GM12891 (cell line): ENCODE results near the gene SDF4.

Experiments used
- DNase-seq: peaks from one replicate; pipeline ENCODE4 v3.0.0; 2011; ENCODE audit warnings: low spot score; ENCODE audit not compliant: insufficient read length
- FAIRE-seq: peaks from 2 replicates; lab custom pipeline; 2011; peaks lifted over from hg19 to GRCh38; lab: Jason Lieb, UNC
- PAX5 ChIP-seq: IDR thresholded peaks from 2 replicates; pipeline ENCODE4 v1.6.1; 2011; ENCODE audit warnings: low read length, moderate library complexity, mild to moderate bottlenecking; ENCODE audit not compliant: insufficient read depth, severe bottlenecking
- POLR2A ChIP-seq: IDR thresholded peaks from 2 replicates; pipeline ENCODE4 v1.6.1; 2011; ENCODE audit warnings: low read depth, low read length, control low read depth
- POLR2AphosphoS5 ChIP-seq: IDR thresholded peaks from 2 replicates; pipeline ENCODE4 v1.6.1; 2011; ENCODE audit warnings: low read depth, low read length, control low read depth
- POU2F2 ChIP-seq: IDR thresholded peaks from 2 replicates; pipeline ENCODE4 v1.6.1; 2011; ENCODE audit warnings: low read depth, mild to moderate bottlenecking, control low read depth, low read length, moderate library complexity
- SPI1 ChIP-seq: IDR thresholded peaks from 2 replicates; pipeline ENCODE4 v1.6.1; 2011; ENCODE audit warnings: low read depth, low read length, control low read depth
- TAF1 ChIP-seq: IDR thresholded peaks from 2 replicates; pipeline ENCODE4 v1.6.1; 2011; ENCODE audit warnings: low read depth, low read length, control low read depth

SDF4 gene

GRCh38 chr1:1243266-1243660 is 11.5 kb upstream of the SDF4 start:
- FAIRE-seq (no peak), DNase-seq (no peak)
- TF ChIP-seq TAF1: no peak
- no peak for TF ChIP-seq POLR2A
- TF ChIP-seq PAX5: no peak
- TF ChIP-seq POLR2AphosphoS5: no peak
- no peak for TF ChIP-seq SPI1
- TF ChIP-seq POU2F2: no peak

DNA sequence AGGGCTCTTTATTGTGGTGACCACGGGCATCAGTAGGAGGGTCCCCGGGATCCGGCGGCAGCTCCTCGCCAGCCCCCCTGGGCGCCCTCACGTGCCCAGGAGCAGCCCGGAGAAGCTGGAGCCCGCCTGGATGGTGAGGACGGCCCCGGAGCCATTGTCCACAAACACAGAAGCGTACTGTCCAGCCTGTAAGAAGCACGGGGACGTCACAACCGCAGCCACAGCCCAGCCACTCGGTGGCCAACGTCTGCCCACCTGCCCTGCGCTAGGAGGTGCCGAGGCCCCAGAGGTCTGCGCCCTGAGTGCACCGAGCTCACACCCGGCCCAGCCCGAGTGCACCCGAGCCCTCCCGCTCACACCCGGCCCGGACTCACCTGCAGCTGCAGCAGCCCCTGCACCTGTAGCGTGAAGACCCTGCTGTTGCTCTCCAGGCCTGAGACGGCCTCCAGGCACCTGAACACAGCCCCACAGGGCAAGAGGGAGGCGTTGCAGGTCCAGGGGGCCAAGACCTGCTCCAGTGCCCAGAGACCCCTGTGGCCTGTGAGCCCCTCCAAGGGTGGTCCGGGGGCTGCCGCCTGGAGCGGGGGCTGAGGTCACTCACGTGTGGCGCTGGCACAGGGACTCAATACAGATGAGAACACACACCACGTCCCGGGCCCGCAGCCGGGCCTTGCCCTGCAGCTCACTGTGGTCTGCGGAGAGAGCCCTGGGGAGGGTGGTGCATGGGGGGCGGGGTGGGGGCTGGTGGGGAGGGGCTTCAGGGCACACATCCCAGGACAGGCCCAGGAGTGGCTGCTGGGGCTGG is 10.9 kb upstream of the SDF4 start:
- FAIRE-seq (no peak), DNase-seq (no peak)
- TF ChIP-seq TAF1 (no peak), POLR2A (no peak), SPI1 (no peak), POLR2AphosphoS5 (no peak), POU2F2 (no peak), PAX5 (no peak)

- DNase-seq: no peak
- FAIRE-seq: no peak
- no peak for TF ChIP-seq POLR2AphosphoS5
- TF ChIP-seq SPI1: no peak
- TF ChIP-seq PAX5: no peak
- no peak for TF ChIP-seq TAF1
- TF ChIP-seq POLR2A: no peak
- TF ChIP-seq POU2F2: no peak
Measured at GRCh38 chr1:1241588-1242219, 9.9 kb upstream of the SDF4 start.

DNA sequence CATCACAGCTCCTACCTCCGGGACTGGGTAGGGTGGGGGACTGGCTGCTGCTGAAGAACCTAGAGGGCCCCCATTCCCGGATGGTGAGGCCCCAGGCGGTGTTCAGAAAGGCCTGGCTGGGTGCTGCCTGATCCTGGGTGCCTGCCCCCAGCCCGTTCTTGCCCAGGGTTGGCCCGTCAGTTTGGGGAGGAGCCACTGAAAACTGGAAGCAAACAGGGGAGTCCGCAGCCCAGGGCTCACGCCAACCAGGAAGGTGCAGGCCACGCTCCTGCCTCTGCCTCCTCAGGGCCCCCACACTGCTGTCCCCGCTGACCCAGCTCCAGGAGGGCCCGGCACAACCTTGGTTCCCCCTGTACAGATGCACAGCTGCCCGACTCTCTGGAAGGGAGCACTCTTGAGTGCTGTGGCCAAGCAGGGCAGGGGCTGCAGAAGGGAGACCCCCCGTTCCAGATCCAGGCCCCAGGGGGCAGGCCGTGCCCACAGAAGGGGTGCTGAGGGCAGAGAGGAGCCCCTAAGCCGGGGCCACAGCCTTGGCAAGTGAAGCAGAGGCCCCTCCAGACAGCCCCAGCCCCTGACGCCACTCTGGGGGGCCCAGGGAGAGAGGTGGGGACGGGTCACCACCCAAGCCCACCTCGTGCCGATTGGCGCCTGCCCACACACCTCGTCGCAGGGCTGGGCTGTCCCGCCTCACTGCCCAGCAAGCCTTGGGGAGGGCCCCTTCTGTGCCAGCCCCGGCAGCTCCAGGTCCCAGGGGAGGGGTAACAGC is 9.2 kb upstream of the SDF4 start:
- no peak for DNase-seq
- FAIRE-seq: no peak
- TF ChIP-seq POLR2AphosphoS5 (no peak), PAX5 (no peak), POU2F2 (no peak)

- TF ChIP-seq PAX5: no peak
- TF ChIP-seq SPI1: no peak
- TF ChIP-seq POLR2AphosphoS5: no peak
- TF ChIP-seq POU2F2: no peak
- no peak for TF ChIP-seq TAF1
- TF ChIP-seq POLR2A: no peak
- DNase-seq (no peak), FAIRE-seq (no peak)
Measured at GRCh38 chr1:1240348-1240732, 8.5 kb upstream of the SDF4 start.

- no peak for FAIRE-seq
- TF ChIP-seq POLR2A: no peak
- TF ChIP-seq POLR2AphosphoS5: no peak
- no peak for DNase-seq
Measured at GRCh38 chr1:1239614-1240347, 8.0 kb upstream of the SDF4 start.

DNA sequence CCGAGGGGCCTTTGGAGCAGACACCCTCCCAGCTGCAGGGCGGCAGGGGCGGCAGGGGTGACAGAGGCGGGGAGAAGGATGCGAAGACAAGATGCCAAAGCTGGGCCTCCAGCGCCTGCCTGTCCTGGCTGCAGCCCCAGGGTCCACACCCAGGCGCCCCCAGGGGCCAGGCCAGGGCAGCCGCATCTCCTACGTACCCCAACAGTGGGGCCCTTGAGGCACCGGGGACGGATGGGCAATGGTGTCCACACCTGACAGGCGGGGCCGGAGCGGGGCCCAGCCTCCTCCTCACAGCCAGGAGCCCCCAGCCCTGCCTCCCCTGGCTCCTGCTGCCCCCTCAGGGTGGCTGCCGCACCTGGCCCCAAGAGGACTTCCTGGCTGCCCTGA is 7.4 kb upstream of the SDF4 start:
- TF ChIP-seq POU2F2 (no peak), SPI1 (no peak), TAF1 (no peak), POLR2A (no peak), POLR2AphosphoS5 (no peak), PAX5 (no peak)

GRCh38 chr1:1238702-1239178 is 6.9 kb upstream of the SDF4 start:
- TF ChIP-seq POU2F2 (no peak), PAX5 (no peak), TAF1 (no peak), POLR2A (no peak), POLR2AphosphoS5 (no peak), SPI1 (no peak)
- FAIRE-seq: no peak
- DNase-seq: no peak

More for the DNA sequence above, 7.4 kb upstream of the SDF4 start:
- DNase-seq: no peak
- FAIRE-seq: no peak
